Measurements from ENCODE around the gene FUT8. TPM values are rescaled to one million over a fixed set of nuclear protein-coding genes. Genes with fewer than 3 reads are reported as not detected.

FUT8 gene
- polyA plus RNA-seq, 1 of the 3 experiments (the other 2 are of a cell fraction) = 31.7 TPM

GRCh38 chr14:65476942-65477318 lies 64.4 kb downstream of the FUT8 start:
- no peaks in the 10 kb centered on the region for H3K9me3 ChIP-seq
- DNase-seq = no peak
- POLR2A ChIA-PET = no interaction called here
- no peaks in the 10 kb centered on the region for H3F3A ChIP-seq (replicated peaks; ENCODE audit: insufficient read depth)
- WGBS (ENCODE audit: low lambda C conversion rate) = 100% methylated on average over 1 of the region's 1 CpG
- no peaks in the 10 kb centered on the region for H4K20me1 ChIP-seq (ENCODE audit: insufficient read depth)
- H3K9me2 ChIP-seq = no peaks in the 10 kb centered on the region
- no peak overlapping the region for H3K4me2 ChIP-seq
- no peak overlapping the region for H3K4me3 ChIP-seq (ENCODE audit: low read depth in 2 of 2, low read length in 1 of 2)
- CTCF ChIA-PET = interaction anchor here (0.7 to 2.0 kb wide), 3 partner anchors 9 to 348 kb away, joined by 3 to 6 read pairs (median 4); no protein-coding TSS in a partner anchor
- H3K4me1 ChIP-seq (ENCODE audit: control insufficient read depth in 1 of 2, insufficient read depth in 2 of 2, low read depth in 1 of 2, low read length in 1 of 2) = peaks cover 0 to 6% of the 10 kb centered on the region in 2 experiments; a peak in 2 of 4 replicates
- H3K27ac ChIP-seq (ENCODE audit: low read depth in 2 of 2, low read length in 1 of 2) = no peak overlapping the region
- H2AFZ ChIP-seq (ENCODE audit: low read depth) = no peak overlapping the region
- TF ChIP-seq USF2 (IDR thresholded peaks at IDR 0.05; ENCODE audit: borderline replicate concordance, low read depth, low read length) = no peak
- TF ChIP-seq PBX3 (IDR thresholded peaks at IDR 0.05) = no peak
- TF ChIP-seq POLR2AphosphoS5 (IDR thresholded peaks at IDR 0.05; ENCODE audit: low read depth, low read length) = no peak
- TF ChIP-seq RAD21 (IDR thresholded peaks at IDR 0.05; ENCODE audit: low read length) = no peak
- TF ChIP-seq FOSL2 (IDR thresholded peaks at IDR 0.05; ENCODE audit: borderline replicate concordance, low read depth) = no peak
- TF ChIP-seq NFIC (IDR thresholded peaks at IDR 0.05; ENCODE audit: borderline replicate concordance) = no peak
- no peak for TF ChIP-seq GATA2 (CRISPR knock-in tag; IDR thresholded peaks at IDR 0.05)
- TF ChIP-seq MEF2A (IDR thresholded peaks at IDR 0.05; ENCODE audit: borderline replicate concordance, low read depth) = no peak
- TF ChIP-seq RXRA (IDR thresholded peaks at IDR 0.05; ENCODE audit: borderline replicate concordance, low read depth) = no peak
- no peak for TF ChIP-seq RCOR1 (IDR thresholded peaks at IDR 0.05; ENCODE audit: low read length)
- TF ChIP-seq USF1 (IDR thresholded peaks at IDR 0.05; ENCODE audit: borderline replicate concordance, low read depth) = no peak
- no peak for TF ChIP-seq FOXJ3 (CRISPR knock-in tag; IDR thresholded peaks at IDR 0.05)
- no peak for TF ChIP-seq MAX (IDR thresholded peaks at IDR 0.05; ENCODE audit: low read depth)
- TF ChIP-seq ELF1 (IDR thresholded peaks at IDR 0.05) = no peak
- no peak for TF ChIP-seq CHD2 (IDR thresholded peaks at IDR 0.05; ENCODE audit: low read length, partially characterized antibody)
- TF ChIP-seq CTCF (IDR thresholded peaks at IDR 0.05) = no peak
- no peak for TF ChIP-seq FOXM1 (IDR thresholded peaks at IDR 0.05; ENCODE audit: low read depth)
- H3K79me2 ChIP-seq (ENCODE audit: insufficient read depth) = peaks cover 80% of the 10 kb centered on the region
- H3K9ac ChIP-seq = no peak overlapping the region
- no peaks in the 10 kb centered on the region for H3K27me3 ChIP-seq (ENCODE audit: insufficient read depth)
- peaks cover 0 to 11% of the 10 kb centered on the region in 2 experiments for H3K36me3 ChIP-seq (replicated peaks in 1 of 2; ENCODE audit: control insufficient read depth in 1 of 2, insufficient read depth in 2 of 2, low read length in 1 of 2)
